Stimulated activated CD8-positive, alpha-beta memory T cell treated with anti-CD3 and anti-CD28 coated beads, Interleukin-4, amount 100 ng/mL, for 48 hours (primary cell): ENCODE results near the gene FCN1.
"Not testable (repeated sequence)": the region's sequence is repeated elsewhere in the genome, so short reads cannot be mapped to it uniquely, and the experiment has no call there.

Source experiments
- DNase-seq: peaks from one replicate; pipeline ENCODE4 v3.0.0-alpha.2; 2020

The FCN1 gene

GRCh38 chr9:134870746-134871662 lies 46.7 kb downstream of the FCN1 start:
- no peak for DNase-seq

GRCh38 chr9:134870301-134870694 lies 47.4 kb downstream of the FCN1 start:
- no peak for DNase-seq

GRCh38 chr9:134869554-134870300 lies 48.0 kb downstream of the FCN1 start:
- no peak for DNase-seq

- DNase-seq, result no peak
Observed at GRCh38 chr9:134868751-134869553, 48.8 kb downstream of the FCN1 start.

GRCh38 chr9:134867917-134868750 lies 49.6 kb downstream of the FCN1 start:
- no peak for DNase-seq

- DNase-seq, result no peak
Observed at GRCh38 chr9:134864821-134865190, 52.9 kb downstream of the FCN1 start.

- no peak for DNase-seq
Observed at GRCh38 chr9:134863941-134864820, 53.5 kb downstream of the FCN1 start.

- DNase-seq, result no peak
Observed at GRCh38 chr9:134863306-134863902, 54.3 kb downstream of the FCN1 start.

GRCh38 chr9:134861595-134862334 lies 55.9 kb downstream of the FCN1 start:
- no peak for DNase-seq

- no peak for DNase-seq
Observed at GRCh38 chr9:134860510-134860909, 57.2 kb downstream of the FCN1 start.

GRCh38 chr9:134858051-134858841 lies 59.5 kb downstream of the FCN1 start:
- DNase-seq, result peak; percentile 66

- not testable (repeated sequence) for DNase-seq
Observed at GRCh38 chr9:134857451-134857850, 60.3 kb downstream of the FCN1 start.

GRCh38 chr9:134855900-134856377 lies 61.8 kb downstream of the FCN1 start:
- DNase-seq, result no peak
